ENCODE measurements around the gene CPEB3.

CPEB3 gene

GRCh38 chr10:92001995-92002394, 288.9 kb downstream of the CPEB3 start:
- TF ChIP-seq POU2F2 (IDR thresholded peaks at IDR 0.05; ENCODE audit: low read depth, low read length) (no peak), POLR2A (IDR thresholded peaks at IDR 0.05; ENCODE audit: low read depth, low read length) (no peak), SPI1 (IDR thresholded peaks at IDR 0.05; ENCODE audit: low read depth, low read length) (no peak), POLR2AphosphoS5 (IDR thresholded peaks at IDR 0.05; ENCODE audit: low read depth, low read length) (no peak), PAX5 (IDR thresholded peaks at IDR 0.05; ENCODE audit: insufficient read depth, low read length, severe bottlenecking) (no peak), TAF1 (IDR thresholded peaks at IDR 0.05; ENCODE audit: low read depth, low read length) (no peak)
- FAIRE-seq (no peak), DNase-seq (ENCODE audit: insufficient read length, low spot score) (no peak)

- FAIRE-seq (no peak), DNase-seq (ENCODE audit: insufficient read length, low spot score) (no peak)
- TF ChIP-seq SPI1 (IDR thresholded peaks at IDR 0.05; ENCODE audit: low read depth, low read length) (no peak), PAX5 (IDR thresholded peaks at IDR 0.05; ENCODE audit: insufficient read depth, low read length, severe bottlenecking) (no peak), POLR2A (IDR thresholded peaks at IDR 0.05; ENCODE audit: low read depth, low read length) (no peak), POLR2AphosphoS5 (IDR thresholded peaks at IDR 0.05; ENCODE audit: low read depth, low read length) (no peak), POU2F2 (IDR thresholded peaks at IDR 0.05; ENCODE audit: low read depth, low read length) (no peak), TAF1 (IDR thresholded peaks at IDR 0.05; ENCODE audit: low read depth, low read length) (no peak)
Measured at GRCh38 chr10:92001581-92001980, 289.3 kb downstream of the CPEB3 start.

All from GM12891 (cell line).